ENCODE results near the gene NPPA. TPM values are rescaled to one million over a fixed set of nuclear protein-coding genes. Genes with fewer than 3 reads are reported as not detected.
A peak's percentile ranks its signal among the peaks of the same experiment; 100 is the strongest.

NPPA gene
- total RNA-seq, 1 experiment from 2014 or later = not detected

GRCh38 chr1:11822091-11822490 is 25.5 kb downstream of the NPPA start:
- Histone ChIP-seq H3K4me3 (replicated peaks in 1 of 2; ENCODE audit: low read depth in 1 of 2, low read length in 2 of 2) (peak overlapping the region in 1 of 2 experiments; percentile 38; a peak in 2 of 4 replicates), H3K4me2 (ENCODE audit: low read length) (peak overlapping the region; percentile 75), H4K20me1 (ENCODE audit: insufficient read depth) (no peaks in the 10 kb centered on the region; the same call in 1 of the 2 replicates), H3K9me3 (ENCODE audit: control insufficient read depth in 1 of 2, insufficient read depth in 1 of 2, low read depth in 1 of 2, low read length in 2 of 2) (no peaks in the 10 kb centered on the region), H3K79me2 (ENCODE audit: insufficient read depth, low read length) (no peaks in the 10 kb centered on the region), H3K27ac (ENCODE audit: low read depth, low read length) (peak overlapping the region; percentile 70; the same call in 1 of the 2 replicates), H3K4me1 (ENCODE audit: control insufficient read depth in 1 of 2, insufficient read depth in 2 of 2, low read length in 2 of 2) (peaks cover 24 to 25% of the 10 kb centered on the region in 2 experiments), H3K9me2 (ENCODE audit: insufficient read depth) (no peaks in the 10 kb centered on the region), H2AFZ (ENCODE audit: low read depth, low read length, poor library complexity, severe bottlenecking) (no peak overlapping the region), H3K9ac (ENCODE audit: low read length) (peak overlapping the region; percentile 51), H3K36me3 (ENCODE audit: control insufficient read depth in 1 of 2, insufficient read depth in 2 of 2, low read length in 2 of 2) (0 out of 4 replicates have a peak, but pooled peaks cover 0 to 5% of the 10 kb centered on the region in 2 experiments), H3K27me3 (ENCODE audit: insufficient read depth, low read length) (no peaks in the 10 kb centered on the region)
- ChIA-PET POLR2A (interaction anchor here (0.6 kb wide), 1 partner anchor 16 kb away, joined by 3 read pairs; the partner anchor contains the start of gene CLCN6), CTCF (no interaction called here), RAD21 (ENCODE audit: low non-redundant PET in 1 of 2, low total read pairs in 2 of 2, uncharacterized antibody in 2 of 2, unreplicated experiment in 2 of 2) (no interaction called here)
- no peak for TF ChIP-seq EGR1 (IDR thresholded peaks at IDR 0.05; ENCODE audit: low read depth)
- ATAC-seq (no peak), DNase-seq (ENCODE audit: low read depth, low spot score) (no peak)
- intact Hi-C loops (cut with micrococcal nuclease) = no loop called here
- BruUV-seq (replicated peaks) = no TSS peak

GRCh38 chr1:11817192-11817591 is 30.4 kb downstream of the NPPA start:
- H2AFZ ChIP-seq (ENCODE audit: low read depth, low read length, poor library complexity, severe bottlenecking) = no peak overlapping the region
- H4K20me1 ChIP-seq (ENCODE audit: insufficient read depth) = no peaks in the 10 kb centered on the region; the same call in 1 of the 2 replicates
- no peak for TF ChIP-seq RAD21 (IDR thresholded peaks at IDR 0.05; ENCODE audit: low read depth)
- no peak for TF ChIP-seq SP1 (IDR thresholded peaks at IDR 0.05; ENCODE audit: low read depth)
- TF ChIP-seq EZH2phosphoT487 (IDR thresholded peaks at IDR 0.05; ENCODE audit: borderline replicate concordance) = no peak
- TF ChIP-seq SRF (IDR thresholded peaks at IDR 0.05; ENCODE audit: low read depth) = no peak
- TF ChIP-seq ZFX (IDR thresholded peaks at IDR 0.05) = no peak
- TF ChIP-seq EGR1 (IDR thresholded peaks at IDR 0.05; ENCODE audit: low read depth) = no peak
- no peak for TF ChIP-seq JUND (IDR thresholded peaks at IDR 0.05)
- TF ChIP-seq, protein P1, sequence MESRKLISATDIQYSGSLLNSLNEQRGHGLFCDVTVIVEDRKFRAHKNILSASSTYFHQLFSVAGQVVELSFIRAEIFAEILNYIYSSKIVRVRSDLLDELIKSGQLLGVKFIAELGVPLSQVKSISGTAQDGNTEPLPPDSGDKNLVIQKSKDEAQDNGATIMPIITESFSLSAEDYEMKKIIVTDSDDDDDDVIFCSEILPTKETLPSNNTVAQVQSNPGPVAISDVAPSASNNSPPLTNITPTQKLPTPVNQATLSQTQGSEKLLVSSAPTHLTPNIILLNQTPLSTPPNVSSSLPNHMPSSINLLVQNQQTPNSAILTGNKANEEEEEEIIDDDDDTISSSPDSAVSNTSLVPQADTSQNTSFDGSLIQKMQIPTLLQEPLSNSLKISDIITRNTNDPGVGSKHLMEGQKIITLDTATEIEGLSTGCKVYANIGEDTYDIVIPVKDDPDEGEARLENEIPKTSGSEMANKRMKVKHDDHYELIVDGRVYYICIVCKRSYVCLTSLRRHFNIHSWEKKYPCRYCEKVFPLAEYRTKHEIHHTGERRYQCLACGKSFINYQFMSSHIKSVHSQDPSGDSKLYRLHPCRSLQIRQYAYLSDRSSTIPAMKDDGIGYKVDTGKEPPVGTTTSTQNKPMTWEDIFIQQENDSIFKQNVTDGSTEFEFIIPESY (IDR thresholded peaks at IDR 0.05; ENCODE audit: extremely low read depth, insufficient replicate concordance, low read length) = no peak
- TF ChIP-seq ATF3 (IDR thresholded peaks at IDR 0.05) = no peak
- no peak for TF ChIP-seq CBX3 (IDR thresholded peaks at IDR 0.05; ENCODE audit: low read depth)
- TF ChIP-seq ELF1 (IDR thresholded peaks at IDR 0.05; ENCODE audit: borderline replicate concordance, low read depth) = no peak
- no peak for TF ChIP-seq POLR2A (IDR thresholded peaks at IDR 0.05; ENCODE audit: borderline replicate concordance, extremely low read depth, insufficient read depth, insufficient read length)
- no peak for TF ChIP-seq CEBPB (IDR thresholded peaks at IDR 0.05; ENCODE audit: low read depth)
- H3K36me3 ChIP-seq (ENCODE audit: control insufficient read depth in 1 of 2, insufficient read depth in 2 of 2, low read length in 2 of 2) = peaks cover 8 to 10% of the 10 kb centered on the region in 2 experiments; a peak in 2 of 4 replicates
- ChIA-PET POLR2A (no interaction called here), RAD21 (ENCODE audit: low non-redundant PET in 1 of 2, low total read pairs in 2 of 2, uncharacterized antibody in 2 of 2, unreplicated experiment in 2 of 2) (no interaction called here), CTCF (no interaction called here)
- H3K79me2 ChIP-seq (ENCODE audit: insufficient read depth, low read length) = no peaks in the 10 kb centered on the region
- no peak overlapping the region for H3K4me2 ChIP-seq (ENCODE audit: low read length)
- ATAC-seq (no peak), DNase-seq (ENCODE audit: low read depth, low spot score) (no peak)
- BruUV-seq (replicated peaks) = no TSS peak
- H3K9me2 ChIP-seq (ENCODE audit: insufficient read depth) = no peaks in the 10 kb centered on the region
- no peak overlapping the region for H3K9ac ChIP-seq (ENCODE audit: low read length)
- H3K4me1 ChIP-seq (ENCODE audit: control insufficient read depth in 1 of 2, insufficient read depth in 2 of 2, low read length in 2 of 2) = peaks cover 22 to 23% of the 10 kb centered on the region in 2 experiments
- no peaks in the 10 kb centered on the region for H3K27me3 ChIP-seq (ENCODE audit: insufficient read depth, low read length)
- intact Hi-C loops (cut with micrococcal nuclease) = no loop called here
- no peaks in the 10 kb centered on the region for H3K9me3 ChIP-seq (ENCODE audit: control insufficient read depth in 1 of 2, insufficient read depth in 1 of 2, low read depth in 1 of 2, low read length in 2 of 2)
- no peak overlapping the region for H3K4me3 ChIP-seq (replicated peaks in 1 of 2; ENCODE audit: low read depth in 1 of 2, low read length in 2 of 2)
- H3K27ac ChIP-seq (ENCODE audit: low read depth, low read length) = no peak overlapping the region
